HG02642 (cell line): ENCODE measurements around the gene UBE2K.
"Not testable (repeated sequence)": the region's sequence is repeated elsewhere in the genome, so short reads cannot be mapped to it uniquely, and the experiment has no call there.

ENCODE experiments used
- ATAC-seq: cut with Tn5 transposase; IDR thresholded peaks from one replicate; pipeline ENCODE4 v1.9.1; 2021; ENCODE audit warnings: mild to moderate bottlenecking; ENCODE audit not compliant: unreplicated experiment, poor library complexity

Gene UBE2K

GRCh38 chr4:39781988-39782387 lies 84.1 kb downstream of the UBE2K start:
- ATAC-seq: not testable (repeated sequence)

GRCh38 chr4:39785083-39785482 lies 87.1 kb downstream of the UBE2K start:
- no peak for ATAC-seq

- no peak for ATAC-seq
Measured at GRCh38 chr4:39786838-39787237, 88.9 kb downstream of the UBE2K start.

GRCh38 chr4:39792128-39792527 lies 94.2 kb downstream of the UBE2K start:
- no peak for ATAC-seq

- ATAC-seq: no peak
Measured at GRCh38 chr4:39792529-39792928, 94.6 kb downstream of the UBE2K start.

GRCh38 chr4:39792976-39793375 lies 95.0 kb downstream of the UBE2K start:
- ATAC-seq: not testable (repeated sequence)

- no peak for ATAC-seq
Measured at GRCh38 chr4:39802005-39802404, 104.1 kb downstream of the UBE2K start.

- ATAC-seq: no peak
Measured at GRCh38 chr4:39808231-39808749, 110.4 kb downstream of the UBE2K start.

GRCh38 chr4:39812500-39812899 lies 114.6 kb downstream of the UBE2K start:
- ATAC-seq: no peak

- ATAC-seq: not testable (repeated sequence)
Measured at GRCh38 chr4:39813033-39813432, 115.1 kb downstream of the UBE2K start.

GRCh38 chr4:39813761-39814160 lies 115.8 kb downstream of the UBE2K start:
- ATAC-seq: not testable (repeated sequence)

GRCh38 chr4:39814403-39815185 lies 116.7 kb downstream of the UBE2K start:
- no peak for ATAC-seq

GRCh38 chr4:39818646-39819045 lies 120.7 kb downstream of the UBE2K start:
- no peak for ATAC-seq

- ATAC-seq: no peak
Measured at GRCh38 chr4:39820186-39820585, 122.2 kb downstream of the UBE2K start.

- no peak for ATAC-seq
Measured at GRCh38 chr4:39821951-39822350, 124.0 kb downstream of the UBE2K start.

- no peak for ATAC-seq
Measured at GRCh38 chr4:39822662-39823061, 124.7 kb downstream of the UBE2K start.

GRCh38 chr4:39823191-39823590 lies 125.3 kb downstream of the UBE2K start:
- no peak for ATAC-seq

GRCh38 chr4:39825090-39825489 lies 127.2 kb downstream of the UBE2K start:
- ATAC-seq: no peak

GRCh38 chr4:39825741-39826231 lies 127.8 kb downstream of the UBE2K start:
- ATAC-seq: no peak
